ENCODE data around the gene TLR1.

The TLR1 gene

GRCh38 chr4:38787693-38788092 is 16.9 kb downstream of the TLR1 start:
- Histone ChIP-seq H3K4me1 (no peaks in the 10 kb centered on the region), H3K9me3 (no peaks in the 10 kb centered on the region), H3K4me3 (ENCODE audit: low read depth, low read length) (no peak overlapping the region), H3K36me3 (no peaks in the 10 kb centered on the region), H3K27me3 (peaks cover 3% of the 10 kb centered on the region; the same call in 1 of the 2 replicates)
- TF ChIP-seq CTCF (IDR thresholded peaks at IDR 0.05; ENCODE audit: low read depth, low read length), result no peak
- DNase-seq, result no peak

- DNase-seq, result no peak
- Histone ChIP-seq H3K4me3 (ENCODE audit: low read depth, low read length) (no peak overlapping the region), H3K36me3 (no peaks in the 10 kb centered on the region), H3K9me3 (no peaks in the 10 kb centered on the region), H3K27me3 (peaks cover 5% of the 10 kb centered on the region), H3K4me1 (no peaks in the 10 kb centered on the region)
- TF ChIP-seq CTCF (IDR thresholded peaks at IDR 0.05; ENCODE audit: low read depth, low read length), result no peak
These were observed 18.6 kb downstream of the TLR1 start for GRCh38 chr4:38785901-38786402.

GRCh38 chr4:38785041-38785790 is 19.4 kb downstream of the TLR1 start:
- Histone ChIP-seq H3K4me1 (no peaks in the 10 kb centered on the region), H3K36me3 (no peaks in the 10 kb centered on the region), H3K9me3 (no peaks in the 10 kb centered on the region), H3K4me3 (ENCODE audit: low read depth, low read length) (no peak overlapping the region), H3K27me3 (peaks cover 5% of the 10 kb centered on the region)
- DNase-seq, result no peak
- no peak for TF ChIP-seq CTCF (IDR thresholded peaks at IDR 0.05; ENCODE audit: low read depth, low read length)

GRCh38 chr4:38784141-38784540 is 20.4 kb downstream of the TLR1 start:
- H3K27me3 ChIP-seq, result peaks cover 5% of the 10 kb centered on the region
- DNase-seq, result no peak
- no peaks in the 10 kb centered on the region for H3K9me3 ChIP-seq
- H3K4me3 ChIP-seq (ENCODE audit: low read depth, low read length), result no peak overlapping the region
- H3K4me1 ChIP-seq, result no peaks in the 10 kb centered on the region
- TF ChIP-seq CTCF (IDR thresholded peaks at IDR 0.05; ENCODE audit: low read depth, low read length), result no peak
- H3K36me3 ChIP-seq, result no peaks in the 10 kb centered on the region

GRCh38 chr4:38783109-38783460 is 21.5 kb downstream of the TLR1 start:
- TF ChIP-seq CTCF (IDR thresholded peaks at IDR 0.05; ENCODE audit: low read depth, low read length), result no peak
- H3K27me3 ChIP-seq, result peaks cover 5% of the 10 kb centered on the region
- no peak for DNase-seq
- no peaks in the 10 kb centered on the region for H3K36me3 ChIP-seq
- H3K4me1 ChIP-seq, result no peaks in the 10 kb centered on the region
- H3K4me3 ChIP-seq (ENCODE audit: low read depth, low read length), result no peak overlapping the region
- H3K9me3 ChIP-seq, result no peaks in the 10 kb centered on the region

GRCh38 chr4:38782452-38783108 is 22.0 kb downstream of the TLR1 start, which contains the start of gene TLR10:
TSS of gene TLR10 (minus strand) at chr4:38782990. CDS start at chr4:38775590, 7,400 bp downstream.
- DNase-seq, result peak; percentile 55
- Histone ChIP-seq H3K4me1 (no peaks in the 10 kb centered on the region), H3K9me3 (no peaks in the 10 kb centered on the region), H3K4me3 (ENCODE audit: low read depth, low read length) (no peak within 1 kb of the TSS), H3K36me3 (no peaks in the 10 kb centered on the region), H3K27me3 (peaks cover 5% of the 10 kb centered on the region)
- peak; percentile 57 for TF ChIP-seq CTCF (IDR thresholded peaks at IDR 0.05; ENCODE audit: low read depth, low read length)

Data from BE2C (cell line).